HG02973 (cell line): ENCODE data around the gene EHD4.

Experiments used
- ATAC-seq: cut with Tn5 transposase; IDR thresholded peaks from one replicate; pipeline ENCODE4 v1.9.1; 2021; ENCODE audit warnings: moderate library complexity; ENCODE audit not compliant: unreplicated experiment

Gene EHD4

GRCh38 chr15:41961001-41961518 lies 11.3 kb downstream of the EHD4 start:
- no peak for ATAC-seq

DNA sequence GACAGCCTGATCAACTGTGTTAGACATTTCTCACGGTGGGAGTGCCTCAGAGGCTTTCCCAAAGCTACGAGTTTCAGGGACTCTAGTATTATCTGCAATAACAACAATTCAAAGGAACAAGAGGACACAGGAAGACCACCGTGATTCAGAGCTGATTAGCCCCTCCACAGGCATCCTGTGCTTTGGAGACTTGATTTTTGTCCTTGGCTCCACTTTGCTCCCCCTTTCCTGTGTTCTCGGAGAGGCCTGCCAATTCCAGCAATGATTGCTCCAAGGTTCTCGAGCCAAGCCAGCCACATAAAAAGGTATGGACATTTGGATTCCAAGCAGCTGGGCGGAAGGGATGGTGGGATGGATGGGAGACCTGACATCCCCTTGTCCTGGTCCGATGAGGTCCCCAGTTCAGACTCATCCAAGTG lies 14.3 kb downstream of the EHD4 start:
- no peak for ATAC-seq

- ATAC-seq: peak; percentile 66
Observed at GRCh38 chr15:41957021-41957897, 15.1 kb downstream of the EHD4 start.

DNA sequence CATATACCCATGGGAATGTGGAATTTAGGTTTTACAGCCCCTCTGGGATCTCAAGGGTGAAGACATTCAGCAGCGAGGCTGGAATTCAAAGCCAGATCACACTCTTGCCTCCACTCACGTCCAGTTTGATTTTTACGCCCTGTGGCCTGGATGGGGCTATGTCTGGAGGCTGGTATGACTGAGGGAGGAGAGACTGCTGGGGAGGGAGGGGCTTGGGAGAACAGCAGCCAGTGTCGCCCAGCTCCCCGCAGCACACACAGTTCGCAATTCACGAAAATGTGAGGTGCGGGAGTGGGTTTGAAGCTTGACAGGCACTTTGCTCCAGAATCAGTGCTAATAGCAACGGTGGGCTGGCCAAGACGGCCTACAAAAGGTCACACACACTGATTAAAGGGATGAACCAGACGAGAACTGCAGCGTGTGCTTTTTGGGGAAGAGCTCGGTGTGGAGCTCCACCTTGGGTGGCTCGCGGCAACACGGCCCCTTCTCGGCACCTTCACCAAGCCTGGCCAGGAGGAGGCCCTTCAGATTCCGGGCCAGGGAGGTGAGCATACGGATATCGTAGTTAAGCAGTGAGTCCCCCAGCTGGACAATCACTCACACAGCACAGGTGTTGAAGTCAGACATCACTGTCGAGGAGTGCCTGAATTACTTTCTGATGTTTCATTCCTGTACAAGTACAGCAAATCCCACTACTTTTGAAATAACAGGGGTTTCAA lies 16.4 kb downstream of the EHD4 start:
- ATAC-seq: no peak

- ATAC-seq: no peak
Observed at GRCh38 chr15:41955100-41955499, 17.3 kb downstream of the EHD4 start.

- ATAC-seq: no peak
Observed at GRCh38 chr15:41954036-41954435, 18.3 kb downstream of the EHD4 start.

DNA sequence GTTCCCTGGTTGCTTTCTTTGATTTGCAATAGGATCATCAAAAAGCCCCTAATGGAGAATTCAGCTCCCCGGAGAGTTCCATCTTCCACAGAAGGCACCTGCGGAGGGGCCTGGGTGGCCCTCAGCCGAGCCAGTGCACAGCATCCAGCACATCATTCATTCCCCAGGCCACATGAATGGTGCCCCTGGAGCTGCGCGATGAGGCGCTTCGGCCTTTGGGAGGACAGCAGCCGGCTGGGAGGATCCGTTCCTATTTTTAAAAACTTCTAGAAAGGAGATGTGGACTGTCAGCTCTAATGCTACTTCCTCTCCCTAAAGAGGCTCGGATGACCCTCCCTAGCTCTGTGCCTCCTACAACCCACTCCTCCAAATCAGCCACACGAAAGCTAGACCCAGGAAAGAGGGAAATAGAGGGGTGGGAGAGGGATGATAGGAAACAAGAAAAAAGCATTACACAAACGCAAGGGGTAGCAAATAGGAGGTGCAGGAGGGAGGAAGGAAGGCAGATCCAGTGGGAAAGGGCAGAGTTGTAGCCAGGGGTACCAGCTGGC lies 20.3 kb downstream of the EHD4 start:
- no peak for ATAC-seq

- no peak for ATAC-seq
Observed at GRCh38 chr15:41951571-41951970, 20.8 kb downstream of the EHD4 start.

GRCh38 chr15:41950489-41950888 lies 21.9 kb downstream of the EHD4 start:
- ATAC-seq: no peak

- no peak for ATAC-seq
Observed at GRCh38 chr15:41950127-41950483, 22.3 kb downstream of the EHD4 start.

DNA sequence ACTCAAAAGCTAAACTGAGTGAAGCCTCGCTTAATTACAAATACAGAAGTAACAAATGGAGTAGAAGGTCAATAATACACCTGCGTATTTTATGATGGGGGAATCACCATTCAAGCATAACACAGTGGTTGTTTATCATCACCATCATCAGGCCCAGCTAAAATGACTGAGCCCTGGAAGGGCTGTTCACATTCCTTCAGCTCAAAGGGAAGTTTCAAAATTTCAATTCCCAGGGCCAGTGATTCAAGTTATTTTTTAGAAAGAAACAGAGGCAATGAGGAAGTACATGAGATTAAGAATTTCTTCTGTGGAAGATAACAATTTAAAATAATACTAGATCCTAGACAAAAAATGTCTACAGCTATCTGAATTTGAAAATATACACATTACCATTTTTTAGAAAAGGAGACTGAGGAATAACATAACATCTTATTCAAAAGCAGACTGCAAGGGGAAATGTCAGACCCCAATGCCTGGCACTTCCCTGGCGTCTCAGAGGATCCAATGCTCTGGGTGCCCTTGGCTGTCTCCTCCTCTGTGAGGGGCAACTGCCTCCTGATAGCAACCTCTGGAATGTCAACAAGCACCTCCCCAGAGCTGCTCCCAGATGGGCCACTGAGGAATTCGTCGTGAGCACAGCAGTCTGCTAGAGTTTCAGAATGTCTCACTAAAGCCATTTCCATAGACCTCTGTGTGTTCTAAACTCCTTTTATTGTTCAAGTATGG lies 22.8 kb downstream of the EHD4 start:
- no peak for ATAC-seq

- ATAC-seq: no peak
Observed at GRCh38 chr15:41948490-41948889, 23.9 kb downstream of the EHD4 start.

DNA sequence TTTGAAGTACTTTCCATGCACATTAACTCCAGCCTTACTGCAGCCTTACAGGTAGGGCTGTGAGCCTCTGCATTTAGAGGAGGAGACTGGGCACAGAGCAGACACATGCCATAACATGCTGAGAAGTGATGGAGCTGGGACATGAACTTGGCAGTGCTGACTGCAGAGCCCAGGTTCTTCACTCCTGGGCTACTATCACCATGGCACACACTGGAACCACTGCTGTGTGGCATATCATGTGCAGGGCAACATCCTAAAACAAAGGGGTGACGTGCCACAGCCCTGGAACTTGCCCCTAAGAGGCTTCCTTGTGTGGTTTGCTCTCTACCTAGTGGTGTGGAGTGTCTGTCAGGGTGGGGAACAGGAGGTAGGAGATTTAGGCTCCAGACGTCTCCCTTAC lies 25.4 kb downstream of the EHD4 start:
- no peak for ATAC-seq

DNA sequence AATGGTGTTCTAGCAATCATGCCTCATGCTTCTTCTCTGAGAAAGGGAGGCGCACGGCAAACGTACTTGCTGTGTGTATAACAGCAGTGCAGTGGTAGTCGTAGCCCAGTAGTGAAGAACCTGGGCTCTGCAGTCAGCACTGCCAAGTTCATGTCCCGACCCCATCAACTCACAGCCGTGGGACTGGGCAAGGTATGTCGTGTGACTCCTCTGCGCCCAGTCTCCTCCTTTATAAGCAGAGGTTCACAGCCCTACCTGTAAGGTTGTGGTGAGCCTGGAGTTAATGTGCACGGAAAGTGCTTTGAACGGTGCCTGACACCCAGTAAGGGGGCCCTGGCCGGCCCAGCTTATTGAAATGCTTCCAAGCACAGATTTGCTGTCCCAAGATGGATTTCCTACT lies 26.6 kb downstream of the EHD4 start:
- ATAC-seq: no peak

DNA sequence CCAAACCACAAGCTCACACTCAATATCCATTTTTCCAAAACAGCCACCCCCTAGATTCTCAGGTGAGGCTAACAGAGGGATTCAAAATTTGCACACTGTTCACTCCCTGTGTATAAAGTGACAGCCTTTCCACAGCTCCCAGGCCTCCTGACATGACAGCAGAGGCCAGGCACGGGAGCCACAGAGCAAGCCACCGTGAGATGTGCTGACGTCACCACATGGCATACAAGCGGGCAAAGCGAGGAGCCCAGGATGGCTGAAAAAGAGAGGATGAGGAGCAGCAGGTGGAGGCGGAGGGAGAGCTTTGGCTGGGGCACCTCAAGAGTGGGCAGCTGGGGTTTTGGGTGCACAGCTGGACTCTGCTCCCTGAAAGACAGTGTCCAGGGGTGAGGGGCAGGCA lies 27.1 kb downstream of the EHD4 start:
- ATAC-seq: no peak

GRCh38 chr15:41944313-41944940 lies 27.9 kb downstream of the EHD4 start:
- ATAC-seq: no peak

GRCh38 chr15:41943543-41944312 lies 28.6 kb downstream of the EHD4 start:
- no peak for ATAC-seq

- no peak for ATAC-seq
Observed at GRCh38 chr15:41942886-41943285, 29.5 kb downstream of the EHD4 start.

GRCh38 chr15:41941644-41942415 lies 30.5 kb downstream of the EHD4 start:
- ATAC-seq: no peak
